NCI-H2107 treated with DMSO at 0.1 percent for 48 hours (cell line): Measurements from ENCODE around the gene RBM39.
"Not testable (repeated sequence)": the region's sequence is repeated elsewhere in the genome, so short reads cannot be mapped to it uniquely, and the experiment has no call there.

Experiments
- DNase-seq: peaks from one replicate; lab custom pipeline; 2025; ENCODE audit not compliant: unreplicated experiment; lab: John Stamatoyannopoulos, UW

The RBM39 gene

DNA sequence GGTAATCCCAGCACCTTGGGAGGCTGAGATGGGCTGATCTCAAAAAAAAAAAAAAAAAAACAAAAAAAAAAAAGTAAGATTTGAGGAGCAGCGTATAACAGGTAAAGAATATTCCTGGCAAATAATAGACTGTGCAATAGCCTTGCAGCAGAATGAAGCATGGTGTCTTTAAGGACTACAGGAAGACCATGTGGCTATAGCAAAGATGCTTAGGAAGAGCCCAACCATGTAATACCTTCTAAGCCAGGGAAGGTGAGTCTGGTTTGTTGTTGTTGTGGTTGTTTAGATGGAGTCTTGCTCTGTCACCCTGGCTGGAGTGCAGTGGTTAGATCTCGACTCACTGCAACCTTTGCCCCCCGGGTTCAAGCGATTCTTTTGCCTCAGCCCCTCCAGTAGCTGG lies 14.3 kb upstream of the RBM39 start:
- no peak for DNase-seq

GRCh38 chr20:35750611-35751010 lies 8.6 kb upstream of the RBM39 start:
- DNase-seq: no peak

DNA sequence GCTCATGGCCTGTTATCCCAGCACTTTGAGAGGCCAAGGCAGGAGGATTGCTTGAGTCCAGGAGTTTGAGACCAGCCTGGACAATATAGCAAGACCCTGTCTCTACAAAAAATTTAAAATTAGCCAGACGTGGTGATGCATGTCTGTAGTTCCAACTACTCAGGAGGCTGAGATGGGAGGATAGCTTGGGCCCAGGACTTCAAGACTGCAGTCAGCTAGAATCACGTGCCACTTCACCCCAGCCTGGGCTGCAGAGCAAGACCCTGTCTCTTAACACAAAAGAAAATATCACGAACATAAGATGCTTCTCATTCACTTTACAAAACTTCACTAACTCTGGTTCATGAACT lies 2.4 kb upstream of the RBM39 start:
- DNase-seq: not testable (repeated sequence)

- no peak for DNase-seq
Observed at GRCh38 chr20:35743693-35744491, 1.8 kb upstream of the RBM39 start.

- no peak for DNase-seq
Observed at GRCh38 chr20:35742741-35743523, 872 bp upstream of the RBM39 start.

GRCh38 chr20:35739294-35740163 lies 2.5 kb downstream of the RBM39 start:
- DNase-seq: no peak

- DNase-seq: no peak
Observed at GRCh38 chr20:35738410-35739179, 3.5 kb downstream of the RBM39 start.

DNA sequence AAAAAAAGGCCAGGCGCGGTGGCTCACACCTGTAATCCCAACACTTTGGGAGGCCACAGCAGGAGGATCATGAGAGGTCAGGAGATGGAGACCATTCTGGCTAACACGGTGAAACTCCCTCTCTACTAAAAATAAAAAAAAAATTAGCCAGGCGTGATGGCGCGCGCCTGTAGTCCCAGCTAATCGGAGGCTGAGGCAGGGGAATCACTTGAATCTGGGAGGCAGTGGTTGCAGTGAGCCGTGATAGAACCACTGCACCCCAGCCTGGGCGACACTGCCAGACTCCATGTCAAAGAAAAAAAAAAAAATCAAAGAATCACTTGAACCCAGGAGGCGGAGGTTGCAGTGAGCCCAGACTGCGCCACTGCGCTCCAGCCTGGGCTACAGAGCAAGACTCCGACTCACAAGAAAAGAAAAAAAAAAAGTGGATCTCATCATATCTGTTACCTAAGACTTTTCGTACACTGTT lies 4.2 kb downstream of the RBM39 start:
- DNase-seq: no peak

DNA sequence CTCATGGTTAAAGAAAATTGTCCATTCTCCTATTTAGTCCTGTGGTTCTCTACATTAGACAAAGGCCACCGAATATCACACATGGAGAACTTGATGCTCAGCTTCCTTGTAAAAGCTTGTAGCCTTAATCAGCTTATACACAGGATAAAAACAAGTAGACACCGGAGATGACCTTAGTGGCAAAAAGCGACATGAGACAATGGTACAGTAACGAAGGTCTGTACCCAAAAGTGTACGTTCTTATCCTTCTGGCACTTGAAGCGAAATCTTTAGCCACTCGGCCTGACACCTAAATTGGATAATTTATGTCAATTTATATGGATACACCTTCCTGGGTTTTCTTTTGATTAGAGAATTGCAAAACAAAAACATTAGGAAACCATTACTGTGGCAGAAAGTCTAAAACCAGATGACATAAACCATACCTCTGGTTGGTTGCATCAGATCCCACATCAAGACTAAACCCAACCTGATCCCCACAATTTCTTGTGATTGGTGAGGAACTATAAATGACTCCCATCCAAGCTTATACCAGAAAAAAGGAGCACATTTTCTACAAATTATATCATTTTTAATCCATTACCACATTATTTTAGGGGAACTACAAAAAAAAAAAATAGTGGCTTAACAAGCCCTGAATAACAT lies 6.1 kb downstream of the RBM39 start:
- DNase-seq: no peak

- DNase-seq: no peak
Observed at GRCh38 chr20:35734777-35735649, 7.0 kb downstream of the RBM39 start.

DNA sequence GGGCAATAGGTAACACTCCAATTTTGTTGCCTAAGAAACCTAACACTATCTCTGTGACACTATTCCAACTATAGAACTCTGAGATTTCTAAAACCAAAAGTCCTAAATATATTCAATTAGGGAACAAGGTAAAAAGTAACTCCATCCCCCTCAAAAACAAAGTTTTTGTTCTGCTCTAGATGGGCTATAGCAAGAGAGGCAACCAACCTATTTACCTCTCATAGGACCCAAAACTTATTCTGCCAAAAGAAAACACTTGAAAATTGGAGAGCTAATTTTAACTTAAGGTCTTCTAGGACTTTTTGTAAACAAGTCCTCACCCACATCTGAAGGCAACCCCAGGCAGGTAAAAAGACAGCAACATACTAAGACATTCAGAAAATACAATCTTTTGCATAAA lies 7.7 kb downstream of the RBM39 start:
- no peak for DNase-seq

DNA sequence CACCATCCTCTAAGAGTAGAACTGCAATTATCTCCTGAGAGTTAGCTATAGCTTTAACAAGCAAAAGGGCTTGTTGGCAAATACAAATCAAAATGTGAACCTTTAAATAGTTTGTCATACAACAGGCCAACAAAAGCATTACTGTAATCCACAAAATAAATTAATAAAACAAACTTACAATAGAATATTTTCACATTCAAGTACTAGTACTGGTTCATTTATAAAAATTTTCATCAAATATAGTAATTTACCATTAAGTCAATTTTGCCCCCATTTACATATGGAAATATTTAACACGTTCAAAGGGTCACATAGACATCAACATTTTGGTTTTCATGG lies 9.4 kb downstream of the RBM39 start:
- DNase-seq: no peak

- DNase-seq: no peak
Observed at GRCh38 chr20:35731862-35732643, 10.0 kb downstream of the RBM39 start.

DNA sequence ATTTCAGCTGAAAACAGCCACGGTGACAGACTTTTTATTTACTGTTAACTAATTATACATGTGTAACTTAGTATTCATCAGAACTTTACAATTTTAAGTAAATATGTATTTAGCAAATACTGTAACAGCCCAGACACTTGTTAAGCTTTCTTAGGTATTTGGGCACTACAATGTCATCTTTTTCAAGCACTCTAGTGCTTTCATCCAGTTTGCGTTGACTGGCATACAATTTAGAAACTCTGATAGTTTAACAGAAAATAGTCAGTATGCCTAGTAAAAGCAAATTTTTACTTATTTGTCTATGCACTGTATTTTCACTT lies 10.6 kb downstream of the RBM39 start:
- no peak for DNase-seq

- no peak for DNase-seq
Observed at GRCh38 chr20:35730583-35731468, 11.2 kb downstream of the RBM39 start.

DNA sequence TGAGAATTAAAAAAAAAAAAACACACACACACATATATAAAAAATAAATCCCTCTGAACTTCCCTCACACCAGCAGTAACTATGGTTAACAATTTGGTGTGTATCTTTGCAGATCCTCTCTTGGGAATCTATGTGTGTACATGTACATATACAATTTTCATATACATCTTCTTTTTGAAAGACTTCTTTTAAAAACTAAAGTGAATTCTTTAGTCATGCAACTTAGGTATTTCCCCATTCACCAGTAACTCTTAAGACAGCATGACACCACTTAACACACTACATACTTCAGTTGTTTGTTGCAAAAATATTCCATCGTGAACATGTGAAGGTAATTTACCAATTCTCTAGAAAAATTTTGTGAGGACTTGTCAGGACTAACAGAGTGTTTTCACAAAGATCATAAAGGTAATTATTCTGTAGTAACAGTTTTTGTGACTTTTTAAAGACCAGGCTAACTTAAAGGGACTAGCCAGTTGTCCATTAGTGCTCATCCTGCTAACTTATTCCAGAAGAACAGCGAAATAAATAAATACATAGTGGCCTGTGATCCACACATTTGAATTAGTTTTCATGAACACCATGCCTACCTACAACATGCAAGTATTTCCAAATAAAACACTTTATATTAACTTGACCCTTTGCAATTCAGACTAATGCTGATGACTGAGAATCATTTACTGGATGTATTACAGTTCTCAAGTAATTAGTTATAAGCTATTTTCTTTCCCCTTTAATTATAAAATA lies 12.1 kb downstream of the RBM39 start:
- no peak for DNase-seq

DNA sequence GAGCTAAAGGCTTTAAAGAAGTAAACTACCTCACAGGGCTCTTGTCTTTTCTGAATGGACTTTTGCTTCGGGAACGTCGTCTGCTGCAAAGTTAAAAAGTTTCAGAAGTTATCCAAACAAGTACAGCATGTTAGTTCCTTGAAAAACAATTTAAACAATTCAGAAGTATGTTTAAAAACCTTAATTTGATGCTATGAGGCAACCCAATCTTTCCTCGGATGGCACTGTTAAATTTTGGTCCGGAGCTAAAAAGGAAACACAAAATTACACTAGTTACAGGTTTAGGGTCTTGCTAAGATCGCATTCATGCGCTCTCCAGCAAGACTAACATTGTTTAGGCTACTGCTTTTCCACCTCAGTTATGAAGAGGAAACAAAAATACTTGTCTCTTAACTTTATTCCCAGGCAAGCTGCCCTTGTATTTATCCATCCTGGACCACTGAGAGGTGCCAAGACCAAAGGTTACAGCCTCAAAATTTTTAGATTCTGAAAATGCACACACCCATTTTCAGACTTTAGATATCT lies 12.7 kb downstream of the RBM39 start:
- DNase-seq: no peak
